B cell (primary cell): ENCODE results near the gene TMEM138. TPM values are rescaled to one million over a fixed set of nuclear protein-coding genes. Genes with fewer than 3 reads are reported as not detected.
"Not testable (repeated sequence)": the region's sequence is repeated elsewhere in the genome, so short reads cannot be mapped to it uniquely, and the experiment has no call there.

Experiments used
- ATAC-seq: fragments of 200-7000 bp; cut with Tn5 transposase; one replicate; pipeline ENCODE4 v1.10.0; 2021; ENCODE audit warnings: low read depth, mild to moderate bottlenecking, moderate number of reproducible peaks, moderate library complexity
- CTCF ChIA-PET: fragments of 350-600 bp; sonication (Branson Sonifier 250); formaldehyde crosslinking; loops from one replicate; lab custom pipeline; 2021; ENCODE audit warnings: antibody characterized with exemption, inconsistent platforms; lab: Charles Lee
- POLR2A ChIA-PET: fragments of 350-600 bp; sonication (Branson Sonifier 250); formaldehyde crosslinking; loops from one replicate; lab custom pipeline; 2021; ENCODE audit warnings: antibody characterized with exemption; lab: Charles Lee
- DNase-seq: peaks from one replicate; pipeline ENCODE4 v3.0.0; 2013
- H2AFZ ChIP-seq: 2 replicates; pipeline ENCODE4 v1.6.1; 2012; ENCODE audit warnings: mild to moderate bottlenecking, low read depth, low read length; ENCODE audit not compliant: insufficient read depth, poor library complexity, severe bottlenecking
- H3K27ac ChIP-seq, 2 donors: 1 replicate in 1 of 2; 2 replicates in 1 of 2; pipeline ENCODE4 v1.5.1; 2012 to 2013; ENCODE audit warnings: low read length in 2 of 2, mild to moderate bottlenecking in 2 of 2, moderate library complexity in 1 of 2
- H3K27me3 ChIP-seq, 4 experiments: fragments of 200-600 bp in 1 of 4; sonication (generic) in 1 of 4; replicated peaks in 1 of 4; 1 replicate in 2 of 4; 2 replicates in 2 of 4; pipeline versions ENCODE4 v1.6.1 to v1.7.0; 2013 to 2016; ENCODE audit warnings: low read length in 3 of 4, mild to moderate bottlenecking in 2 of 4, mixed read lengths in 1 of 4, moderate library complexity in 1 of 4; ENCODE audit not compliant: insufficient read depth in 4 of 4, control insufficient read depth in 3 of 4; ENCODE audit errors: control extremely low read depth in 1 of 4
- H3K36me3 ChIP-seq, 2 experiments: replicated peaks in 1 of 2; 1 replicate in 1 of 2; 2 replicates in 1 of 2; pipeline versions ENCODE4 v1.6.1 to v1.7.1; 2013; ENCODE audit warnings: low read length in 1 of 2; ENCODE audit not compliant: insufficient read depth in 2 of 2, control insufficient read depth in 1 of 2; ENCODE audit errors: control extremely low read depth in 1 of 2, extremely low read depth in 1 of 2
- H3K4me1 ChIP-seq, 2 donors: fragments of 200-600 bp in 1 of 2; sonication (generic) in 1 of 2; 1 replicate in 1 of 2; 2 replicates in 1 of 2; pipeline versions ENCODE4 v1.5.1 to v1.6.1; 2013 to 2017; ENCODE audit warnings: low read length in 2 of 2; ENCODE audit not compliant: control insufficient read depth in 2 of 2, insufficient read depth in 2 of 2
- H3K4me2 ChIP-seq: replicated peaks from 2 replicates; pipeline ENCODE3; 2012; ENCODE audit warnings: mild to moderate bottlenecking, low read depth, low read length; ENCODE audit not compliant: poor library complexity, severe bottlenecking
- H3K4me3 ChIP-seq, 5 experiments: fragments of 200-600 bp in 1 of 5; sonication (generic) in 1 of 5; 1 replicate in 3 of 5; 2 replicates in 2 of 5; pipeline versions ENCODE4 v1.5.1 to v1.7.0; 2011 to 2016; ENCODE audit warnings: low read length in 4 of 5, mild to moderate bottlenecking in 4 of 5, low read depth in 2 of 5, control low read depth in 1 of 5, moderate library complexity in 1 of 5; ENCODE audit not compliant: insufficient read depth in 1 of 5; ENCODE audit errors: control extremely low read depth in 1 of 5, extremely low read depth in 1 of 5
- H3K79me2 ChIP-seq: fragments of 200-600 bp; sonication (generic); one replicate; pipeline ENCODE4 v1.6.0; 2016; ENCODE audit warnings: low read length; ENCODE audit not compliant: control insufficient read depth, insufficient read depth
- H3K9ac ChIP-seq: fragments of 200-600 bp; sonication (generic); 2 replicates; pipeline ENCODE4 v1.6.1; 2017; ENCODE audit warnings: mild to moderate bottlenecking, low read length, moderate library complexity
- H3K9me3 ChIP-seq, 3 donors: one replicate each; pipeline versions ENCODE4 v1.6.1 to v1.7.1; 2013; ENCODE audit warnings: low read length in 2 of 3; ENCODE audit not compliant: control insufficient read depth in 2 of 3, insufficient read depth in 1 of 3; ENCODE audit errors: control extremely low read depth in 1 of 3
- H4K20me1 ChIP-seq: 2 replicates; pipeline ENCODE4 v1.6.0; 2012; ENCODE audit warnings: mild to moderate bottlenecking, low read length; ENCODE audit not compliant: insufficient read depth, control insufficient read depth, poor library complexity, severe bottlenecking
- H3K27ac Mint-ChIP-seq: one replicate; pipeline ENCODE4 v1.8.0; 2021; ENCODE audit warnings: mixed read lengths
- H3K27me3 Mint-ChIP-seq: one replicate; pipeline ENCODE4 v1.8.0; 2021; ENCODE audit warnings: mixed read lengths
- H3K4me1 Mint-ChIP-seq: one replicate; pipeline ENCODE4 v1.8.0; 2021; ENCODE audit warnings: mixed read lengths
- H3K4me3 Mint-ChIP-seq: one replicate; pipeline ENCODE4 v1.8.0; 2021; ENCODE audit warnings: mixed read lengths
- H3K9me3 Mint-ChIP-seq: one replicate; pipeline ENCODE4 v1.8.0; 2022; ENCODE audit warnings: mixed read lengths; ENCODE audit not compliant: insufficient read depth
- CTCF ChIP-seq: fragments of 200-600 bp; IDR thresholded peaks from one replicate; pipeline ENCODE4 v1.8.0; 2022; ENCODE audit warnings: antibody characterized with exemption, mild to moderate bottlenecking
- EZH2 ChIP-seq: IDR thresholded peaks from 2 replicates; pipeline ENCODE4 v1.6.1; 2012; ENCODE audit warnings: borderline replicate concordance, low read depth, mild to moderate bottlenecking, moderate library complexity, low read length; ENCODE audit not compliant: insufficient read depth, poor library complexity, severe bottlenecking
- WGBS: methylation state at CpG from one replicate; pipeline ENCODE4 v1.1.5; 2013; ENCODE audit warnings: missing lambda C conversion rate; ENCODE audit not compliant: insufficient coverage; 5-methylcytosine and 5-hydroxymethylcytosine counted together
- intact Hi-C: fragments of 100-400 bp; cut with micrococcal nuclease; formaldehyde crosslinking; loops from one replicate; pipeline ENCODE4 v1.10.0; 2022
- polyA plus RNA-seq: library from polyadenylated mRNA; depleted of rRNA; stranded (reverse); fragments of >200 nt; gene quantifications from 2 replicates; pipeline ENCODE4 v1.2.3, GENCODE V29; 2012
- total RNA-seq, 2 donors: library from RNA; stranded (reverse); fragments of 120-200 nt in 1 of 2; gene quantifications; 1 replicate in 1 of 2; 2 replicates in 1 of 2; pipeline versions ENCODE4 v1.2.3 to v1.2.4, GENCODE V29; 2013 to 2022

Gene TMEM138
- total and polyA plus RNA-seq, 2 donors (not counting 1 experiment from before 2014, with no cell fraction given) = 66.6 to 84.3 TPM

- H3K4me1 Mint-ChIP-seq = peaks cover 8% of the 10 kb centered on the region
- no peak for ATAC-seq
- H3K27ac ChIP-seq = no peak overlapping the region
Measured at GRCh38 chr11:61380884-61381283, 18.7 kb downstream of the TMEM138 start.

GRCh38 chr11:61383859-61384258 lies 21.7 kb downstream of the TMEM138 start:
- H3K4me2 ChIP-seq, H2AFZ ChIP-seq, H3K9me3 ChIP-seq, H3K4me3 ChIP-seq, H3K9ac ChIP-seq, H3K36me3 ChIP-seq, H3K79me2 ChIP-seq, H3K9me3 Mint-ChIP-seq, H3K4me3 Mint-ChIP-seq, H3K4me1 Mint-ChIP-seq, H4K20me1 ChIP-seq, DNase-seq, H3K27me3 ChIP-seq, H3K27ac ChIP-seq, H3K27me3 Mint-ChIP-seq, H3K27ac Mint-ChIP-seq, ATAC-seq, H3K4me1 ChIP-seq: not testable (repeated sequence)
- ChIA-PET CTCF (interaction anchor here (1.2 to 9.4 kb wide), 10 partner anchors 9 to 57 kb away, joined by 4 to 649 read pairs (median 25); partner anchors contain the start of genes CYB561A3, DDB1, TKFC and TMEM138), POLR2A (interaction anchor here (0.7 to 4.0 kb wide), 3 partner anchors 22 to 50 kb away, joined by 3 to 30 read pairs (median 3); partner anchors contain the start of gene TMEM138)
- intact Hi-C loops = loop anchor here (10.0 kb wide), 1 partner anchor 129 kb away; no protein-coding TSS in a partner anchor
- WGBS = 95% methylated on average over 5 of the region's 5 CpGs

More at GRCh38 chr11:61380884-61381283, 18.7 kb downstream of the TMEM138 start:
- Histone ChIP-seq H3K79me2 (no peaks in the 10 kb centered on the region), H3K27me3 (no peaks in the 10 kb centered on the region), H3K4me3 (no peak overlapping the region), H2AFZ (no peak overlapping the region), H3K9me3 (no peaks in the 10 kb centered on the region), H3K36me3 (no peaks in the 10 kb centered on the region), H3K9ac (no peak overlapping the region), H4K20me1 (no peaks in the 10 kb centered on the region), H3K4me2 (no peak overlapping the region), H3K4me1 (peaks cover 5 to 8% of the 10 kb centered on the region in 2 donors)
- no peak overlapping the region for H3K4me3 Mint-ChIP-seq
- CTCF ChIA-PET = interaction anchor here (9.3 to 9.4 kb wide), 2 partner anchors 23 to 43 kb away, joined by 206 to 649 read pairs; partner anchors contain the start of genes CYB561A3, DDB1, TKFC and TMEM138
- intact Hi-C loops = loop anchor here (10.0 kb wide), 1 partner anchor 126 kb away; no protein-coding TSS in a partner anchor
- whole genome bisulfite sequencing = 100% methylated on average over 5 of the region's 9 CpGs
- DNase-seq = no peak
- H3K27me3 Mint-ChIP-seq = no peaks in the 10 kb centered on the region
- no peaks in the 10 kb centered on the region for H3K9me3 Mint-ChIP-seq
- H3K27ac Mint-ChIP-seq = no peak overlapping the region
- POLR2A ChIA-PET = no interaction called here
- TF ChIP-seq CTCF = no peak
- no peak for TF ChIP-seq EZH2
